HK-2 (cell line): Measurements from ENCODE around the gene PUS7.
"Not testable (repeated sequence)": the region's sequence is repeated elsewhere in the genome, so short reads cannot be mapped to it uniquely, and the experiment has no call there.

ENCODE experiments used
- DNase-seq: peaks from one replicate; pipeline ENCODE4 v3.0.0-alpha.2; 2018; ENCODE audit not compliant: unreplicated experiment

The PUS7 gene

DNA sequence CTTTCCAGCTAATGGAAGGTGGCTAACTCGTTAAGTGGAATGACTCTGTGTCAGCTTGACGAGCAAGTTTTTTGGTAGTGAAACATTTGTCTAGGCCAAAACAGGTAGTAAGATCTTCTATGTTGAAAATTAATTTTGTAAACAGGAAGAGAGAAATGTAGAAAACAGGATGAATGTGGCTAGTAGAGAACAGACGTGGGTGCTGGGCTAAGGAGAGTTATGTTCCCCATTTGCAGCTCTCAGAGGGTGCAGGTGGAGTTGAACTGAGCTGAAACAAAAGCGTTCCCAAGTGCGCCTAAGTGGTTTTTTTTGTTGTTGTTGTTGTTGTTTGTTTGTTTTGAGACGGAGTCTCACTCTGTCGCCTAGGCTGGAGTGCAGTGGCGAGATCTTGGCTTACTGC is 73.9 kb downstream of the PUS7 start:
- no peak for DNase-seq

DNA sequence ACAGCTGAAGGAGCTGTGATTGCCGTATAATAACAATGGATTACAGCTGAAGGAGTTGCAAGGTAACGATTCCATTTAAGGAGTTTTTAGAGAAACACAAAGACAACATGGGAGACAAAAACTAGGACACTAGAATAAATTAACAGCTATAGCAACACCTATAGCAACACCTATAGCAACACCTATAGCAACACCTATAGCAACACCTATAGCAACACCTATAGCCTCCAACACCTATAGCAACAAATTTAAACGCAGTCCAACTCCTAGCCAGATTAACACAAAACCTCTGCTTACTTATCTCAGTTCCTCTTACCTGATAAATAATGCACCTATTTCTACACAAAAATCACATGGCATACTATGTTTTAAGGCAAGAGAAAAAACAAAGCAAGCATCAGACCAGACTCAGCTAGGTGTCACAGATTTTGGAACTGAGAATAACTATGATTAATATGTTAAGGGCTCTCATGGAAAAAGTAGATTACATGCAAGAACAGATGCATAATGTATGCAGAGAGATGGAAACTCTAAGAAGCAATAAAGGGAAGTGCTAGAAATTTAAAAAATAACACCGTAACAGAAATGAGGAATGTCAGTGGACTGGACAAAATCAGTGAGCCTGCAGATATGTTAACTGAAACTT is 77.6 kb downstream of the PUS7 start:
- no peak for DNase-seq

GRCh38 chr7:105442214-105442613 is 79.9 kb downstream of the PUS7 start:
- DNase-seq: not testable (repeated sequence)

- peak; percentile 52 for DNase-seq
These were observed 82.7 kb downstream of the PUS7 start for GRCh38 chr7:105439174-105439893.

- DNase-seq: no peak
These were observed 83.3 kb downstream of the PUS7 start for GRCh38 chr7:105438847-105439173.

DNA sequence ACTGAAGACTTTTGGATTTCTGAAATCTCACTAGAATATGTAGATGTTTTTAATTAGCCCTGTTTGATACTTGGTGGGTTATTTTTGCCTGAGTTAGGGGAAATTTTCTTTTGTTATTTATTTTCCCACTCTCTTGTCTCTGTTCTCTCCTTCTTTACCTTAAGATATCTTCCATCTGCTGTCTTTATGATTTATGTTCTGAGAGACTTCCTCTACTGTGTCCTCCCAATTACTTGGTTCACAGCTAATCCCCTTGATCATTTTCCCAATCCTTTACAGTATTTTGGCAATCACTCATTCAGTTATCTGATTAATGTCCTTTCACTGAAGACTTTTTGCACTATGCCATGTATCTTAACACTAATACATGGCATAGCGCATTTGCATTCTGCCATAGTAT is 83.8 kb downstream of the PUS7 start:
- DNase-seq: no peak

- not testable (repeated sequence) for DNase-seq
These were observed 84.7 kb downstream of the PUS7 start for GRCh38 chr7:105437356-105437755.

- DNase-seq: peak; percentile 50
These were observed 92.1 kb downstream of the PUS7 start for GRCh38 chr7:105429746-105430612.

DNA sequence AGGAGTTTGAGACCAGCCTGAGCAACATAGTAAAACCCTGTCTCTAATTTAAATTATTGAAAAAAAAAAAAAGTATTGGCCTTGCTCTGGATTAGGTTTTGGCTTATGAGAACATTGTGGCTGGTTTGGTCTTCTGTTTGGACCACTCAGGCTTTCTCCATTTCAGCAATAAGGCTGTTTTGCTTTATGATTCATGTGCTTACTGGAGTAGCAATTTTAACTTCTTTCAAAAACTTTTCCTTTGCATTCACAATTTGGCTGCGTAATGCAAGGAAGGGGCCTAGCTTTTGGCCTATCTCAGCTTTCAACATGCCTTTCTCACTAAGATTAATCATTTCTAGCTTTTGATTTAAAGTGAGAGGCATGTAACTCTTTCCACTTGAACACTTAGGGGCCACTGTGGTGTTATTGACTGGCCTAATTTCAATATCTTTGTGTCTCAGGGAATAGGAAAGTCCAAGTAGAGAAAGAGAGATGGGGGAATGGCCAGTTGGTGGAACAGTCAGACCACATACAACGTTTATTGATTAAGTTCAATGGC is 95.4 kb downstream of the PUS7 start:
- DNase-seq: no peak

DNA sequence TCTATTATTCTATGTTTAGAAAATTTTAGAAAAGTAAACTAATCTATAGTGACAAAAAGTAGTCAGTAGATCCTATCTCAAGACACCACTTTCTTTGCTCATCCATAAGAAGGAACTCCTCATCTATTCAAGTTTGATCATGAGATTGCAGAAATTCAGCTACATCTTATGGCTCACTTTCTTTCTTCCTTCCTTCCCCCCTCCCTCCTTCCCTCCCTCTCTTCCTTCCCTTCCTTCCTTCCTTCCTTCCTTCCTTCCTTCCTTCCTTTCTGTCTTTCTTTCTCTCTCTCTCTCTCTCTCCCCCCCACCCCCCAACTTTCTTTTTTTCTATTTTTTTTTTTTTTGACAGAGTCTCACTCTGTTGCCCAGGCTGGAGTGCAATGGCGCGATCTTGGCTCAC is 98.1 kb downstream of the PUS7 start:
- DNase-seq: no peak

DNA sequence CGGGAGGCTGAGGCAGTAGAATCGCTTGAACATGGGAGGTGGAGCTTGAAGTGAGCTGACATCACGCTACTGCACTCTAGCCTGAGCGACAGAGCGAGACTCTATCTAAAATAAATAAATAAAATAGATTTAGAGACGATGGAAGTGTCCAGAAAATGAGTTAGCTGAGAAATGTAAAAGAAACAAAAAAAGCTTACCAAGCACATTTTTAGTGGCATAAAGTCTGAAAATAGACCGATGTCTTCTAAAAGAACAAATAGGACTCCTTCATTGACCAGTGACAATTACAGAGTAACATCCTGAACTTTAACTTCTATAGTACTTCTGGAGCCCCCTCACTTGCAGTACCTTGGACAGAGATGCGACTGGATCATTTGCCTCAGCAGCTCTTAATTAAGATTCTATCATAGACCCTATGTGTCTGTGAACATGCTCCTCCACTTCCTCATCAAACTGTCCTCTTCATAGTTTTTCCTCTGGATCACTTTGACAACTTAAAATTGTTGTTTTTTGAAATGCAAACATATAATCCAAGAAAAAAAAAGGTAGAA is 108.1 kb downstream of the PUS7 start:
- no peak for DNase-seq

- DNase-seq: not testable (repeated sequence)
These were observed 111.3 kb downstream of the PUS7 start for GRCh38 chr7:105410774-105411173.

DNA sequence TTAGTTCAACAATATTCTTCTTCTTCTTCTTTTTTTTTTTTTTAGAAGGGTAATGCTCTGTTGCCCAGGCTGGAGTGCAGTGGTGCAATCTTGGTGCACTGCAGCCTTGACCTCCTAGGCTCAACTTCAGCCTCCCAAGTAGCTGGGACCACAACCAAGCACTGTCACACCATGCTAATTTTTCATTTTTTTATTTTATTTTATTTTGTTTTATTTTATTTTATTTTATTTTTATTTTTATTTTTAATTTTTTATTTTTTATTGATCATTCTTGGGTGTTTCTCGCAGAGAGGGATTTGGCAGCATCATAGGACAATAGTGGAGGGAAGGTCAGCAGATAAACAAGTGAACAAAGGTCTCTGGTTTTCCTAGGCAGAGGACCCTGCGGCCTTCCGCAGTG is 112.3 kb downstream of the PUS7 start:
- not testable (repeated sequence) for DNase-seq

GRCh38 chr7:105408791-105409410 is 113.2 kb downstream of the PUS7 start:
- no peak for DNase-seq
